ENCODE results near the gene RYR1.
A peak's percentile ranks its signal among the peaks of the same experiment; 100 is the strongest.

The RYR1 gene

DNA sequence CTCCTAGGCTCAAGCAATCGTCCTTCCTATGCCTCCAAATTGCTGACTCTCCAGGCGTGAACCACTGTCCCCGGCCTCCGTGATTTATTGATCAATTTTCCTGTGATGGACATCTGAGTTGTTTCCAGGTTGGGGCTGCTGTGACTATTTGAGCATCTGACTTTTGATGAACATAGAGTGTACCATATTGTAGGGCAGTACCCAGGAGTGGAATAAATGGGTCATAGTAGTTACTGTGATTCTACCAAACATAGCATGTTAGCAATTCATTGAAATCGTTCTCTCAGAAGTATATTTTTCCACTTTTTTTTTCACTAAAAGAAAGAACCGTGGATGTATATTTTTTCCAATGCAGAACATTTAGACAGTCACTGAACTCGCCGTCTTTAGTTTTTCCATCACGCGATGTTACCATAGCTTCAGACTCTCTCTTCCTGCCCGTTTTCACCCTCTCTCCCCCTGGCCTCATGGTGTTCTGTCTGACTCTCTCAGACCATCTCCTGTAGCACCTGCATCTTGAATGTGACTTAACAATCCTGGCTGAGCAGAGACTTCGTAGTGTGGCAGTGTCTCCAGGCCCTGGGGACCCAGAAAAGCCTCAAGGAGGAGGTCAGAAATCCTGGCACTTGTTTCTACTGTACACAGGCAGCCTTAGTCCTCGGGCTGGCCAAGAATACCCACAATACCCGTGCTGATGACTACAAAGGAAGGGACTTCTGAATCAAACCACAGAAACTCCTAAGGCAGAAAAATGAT is 4.3 kb upstream of the RYR1 start:
- no peak for DNase-seq

DNA sequence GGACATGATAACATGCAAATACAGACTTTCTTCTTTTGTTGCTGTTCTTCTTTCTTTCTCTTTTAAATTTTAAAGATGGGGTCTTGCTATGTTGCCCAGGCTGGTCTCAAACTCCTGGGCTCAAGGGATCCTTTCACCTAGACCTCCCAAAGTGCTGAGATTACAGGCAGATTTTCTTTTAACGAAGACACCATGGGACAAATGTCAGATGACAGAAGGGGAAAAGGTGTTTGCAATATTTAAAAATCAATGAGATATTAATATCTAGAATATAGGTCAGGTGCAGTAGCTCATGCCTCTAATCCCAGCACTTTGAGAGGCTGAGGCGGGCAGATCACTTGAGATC is 3.7 kb upstream of the RYR1 start:
- no peak for DNase-seq

DNA sequence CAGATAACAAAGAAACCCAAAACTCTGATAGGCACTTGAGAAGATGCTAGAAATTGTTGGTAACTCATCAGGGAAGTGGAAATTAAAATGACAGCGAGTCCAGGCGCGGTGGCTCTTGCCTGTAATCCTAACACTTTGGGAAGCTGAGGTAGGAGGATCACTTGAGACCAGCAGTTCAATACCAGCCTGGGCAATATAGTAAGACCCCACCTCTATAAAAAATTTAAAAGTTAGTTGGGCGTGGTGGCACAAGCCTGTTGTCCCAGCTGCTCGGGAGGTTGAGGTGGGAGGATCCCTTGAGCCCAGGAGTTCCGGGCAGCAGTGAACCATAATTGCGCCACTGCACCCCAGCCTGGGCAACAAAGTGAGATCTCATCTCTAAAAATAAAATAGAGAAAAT is 2.6 kb upstream of the RYR1 start:
- no peak for DNase-seq

DNA sequence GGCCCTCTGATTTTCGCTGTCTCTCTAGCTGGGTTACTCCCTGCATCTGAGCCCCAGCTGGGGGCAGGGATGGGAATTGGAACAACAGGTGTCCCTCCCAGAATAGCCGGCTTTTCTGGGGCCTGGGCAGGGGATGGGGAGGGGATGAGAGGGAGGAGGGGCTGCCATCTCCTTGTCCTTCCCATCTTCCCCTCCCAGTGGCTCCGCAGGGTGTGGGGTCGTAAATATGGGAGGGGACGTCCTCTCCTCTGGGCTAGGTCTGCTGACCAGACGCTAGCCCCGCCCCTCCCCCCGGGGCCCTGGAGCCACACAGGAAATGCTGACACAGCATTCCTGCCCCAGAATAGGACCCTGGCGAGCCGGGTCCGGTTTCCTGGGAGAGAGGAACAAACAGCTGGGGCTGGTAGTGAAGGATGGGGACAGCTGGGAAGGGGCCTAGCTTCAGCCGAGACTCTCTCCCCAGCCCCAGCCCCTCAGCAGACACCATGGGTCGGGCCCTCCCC is 1.1 kb downstream of the RYR1 start:
- DNase-seq = peak; percentile 73

DNA sequence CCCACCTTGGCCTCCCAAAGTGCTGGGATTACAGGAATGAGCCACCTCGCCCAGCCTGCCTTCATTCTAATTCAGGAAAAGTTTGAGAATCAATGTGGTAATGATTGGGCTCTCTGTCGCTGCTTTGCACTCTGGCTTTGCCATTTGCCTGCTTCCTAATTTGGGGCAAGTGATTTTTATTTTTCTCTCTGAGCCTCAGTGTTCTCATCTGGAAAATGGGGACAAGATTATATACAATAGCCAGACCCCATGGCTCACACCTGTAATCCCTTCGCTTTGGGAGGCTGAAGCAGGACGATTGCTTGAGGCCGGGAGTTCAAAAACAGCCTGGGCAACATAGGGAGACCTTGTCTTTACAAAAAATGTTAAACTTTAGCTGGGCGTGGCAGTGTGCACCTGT is 3.8 kb downstream of the RYR1 start:
- DNase-seq = no peak

DNA sequence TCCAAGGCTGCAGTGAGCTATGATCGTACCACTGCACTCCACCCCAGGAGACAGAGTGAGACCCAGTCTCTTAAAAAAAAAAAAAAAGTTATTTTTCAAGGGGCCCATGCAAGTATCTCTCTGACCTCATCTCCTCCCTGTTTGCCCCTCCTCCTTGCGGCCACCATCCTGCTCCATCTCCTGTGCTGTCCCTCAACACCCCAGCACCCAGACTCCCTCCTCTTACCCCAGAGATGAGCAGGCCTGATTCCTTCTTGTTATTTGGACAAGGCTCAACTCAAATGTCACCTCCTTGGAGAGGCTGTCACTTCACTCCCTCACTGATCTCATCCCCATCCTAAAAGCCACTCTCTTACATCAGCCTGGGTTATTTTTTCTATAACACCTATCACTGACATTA is 4.4 kb downstream of the RYR1 start:
- DNase-seq = no peak

DNA sequence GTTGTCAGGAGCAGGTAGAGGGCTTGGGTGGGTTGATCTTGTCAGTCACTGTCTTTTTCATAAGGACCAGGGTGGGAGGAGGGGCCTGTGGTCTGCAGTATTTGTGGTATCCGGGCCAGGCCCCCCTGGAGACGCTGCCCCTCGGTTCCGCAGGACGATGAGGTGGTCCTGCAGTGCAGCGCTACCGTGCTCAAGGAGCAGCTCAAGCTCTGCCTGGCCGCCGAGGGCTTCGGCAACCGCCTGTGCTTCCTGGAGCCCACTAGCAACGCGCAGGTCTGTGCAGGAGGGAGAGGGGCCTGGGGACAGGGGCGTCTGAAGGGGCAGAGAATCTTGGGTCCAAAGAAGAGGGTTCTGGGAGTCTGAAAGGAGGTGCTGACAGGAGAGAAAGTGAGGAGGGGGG is 7.1 kb downstream of the RYR1 start:
- no peak for DNase-seq

DNA sequence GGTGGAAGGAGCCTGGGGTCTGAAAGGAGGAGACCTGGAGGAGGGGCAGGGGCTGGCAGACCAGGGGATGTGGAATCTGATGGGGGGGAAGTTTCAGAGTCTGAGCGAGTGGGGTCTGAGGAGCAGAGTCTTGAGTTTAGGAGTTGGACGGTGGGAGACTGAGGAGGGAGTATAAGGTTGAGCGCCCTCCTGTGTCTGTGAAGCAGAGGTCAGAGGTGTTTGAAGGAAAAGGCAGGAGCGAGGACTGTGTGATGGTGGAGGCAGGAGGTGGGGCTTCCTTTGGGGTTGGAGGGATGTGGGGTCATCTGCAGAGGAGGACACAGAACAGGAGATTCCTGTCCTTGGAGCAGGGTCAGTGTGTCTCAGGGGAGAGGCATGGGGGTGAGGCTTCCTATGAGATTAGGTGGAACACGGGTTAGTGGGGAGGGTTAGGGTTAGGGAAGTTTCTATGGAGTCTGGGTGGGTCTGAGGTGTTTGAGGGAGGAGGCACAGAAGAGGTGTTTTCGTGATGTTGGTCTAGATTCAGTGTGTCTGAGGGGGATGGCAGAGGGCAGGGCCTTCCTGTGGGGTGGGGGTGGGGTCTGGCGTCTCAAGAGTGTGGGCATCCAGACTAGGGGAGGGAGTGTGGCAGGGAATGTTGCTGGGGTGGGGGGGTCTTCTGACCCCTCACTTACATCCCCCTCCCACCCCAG is 8.3 kb downstream of the RYR1 start:
- no peak for DNase-seq

DNA sequence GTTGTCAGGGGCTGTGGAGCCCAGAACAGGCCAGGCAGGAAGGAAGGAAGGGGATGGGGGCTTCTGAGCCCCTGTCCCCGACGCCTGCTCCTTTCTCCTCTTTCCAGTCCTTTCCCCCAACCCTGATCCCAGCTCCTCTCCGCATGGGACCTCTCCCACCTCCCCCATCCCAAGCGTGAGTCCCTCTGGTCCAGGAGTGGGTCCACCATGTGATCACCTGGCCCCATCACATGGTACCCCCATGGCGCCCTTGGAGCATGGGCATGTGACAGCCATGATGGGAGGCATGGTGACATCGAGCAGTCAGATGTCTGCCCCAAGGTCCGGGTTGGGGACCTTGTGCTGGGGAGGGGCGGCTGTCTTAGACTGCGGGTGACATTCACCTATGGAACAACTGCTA is 9.2 kb downstream of the RYR1 start:
- no peak for DNase-seq

DNA sequence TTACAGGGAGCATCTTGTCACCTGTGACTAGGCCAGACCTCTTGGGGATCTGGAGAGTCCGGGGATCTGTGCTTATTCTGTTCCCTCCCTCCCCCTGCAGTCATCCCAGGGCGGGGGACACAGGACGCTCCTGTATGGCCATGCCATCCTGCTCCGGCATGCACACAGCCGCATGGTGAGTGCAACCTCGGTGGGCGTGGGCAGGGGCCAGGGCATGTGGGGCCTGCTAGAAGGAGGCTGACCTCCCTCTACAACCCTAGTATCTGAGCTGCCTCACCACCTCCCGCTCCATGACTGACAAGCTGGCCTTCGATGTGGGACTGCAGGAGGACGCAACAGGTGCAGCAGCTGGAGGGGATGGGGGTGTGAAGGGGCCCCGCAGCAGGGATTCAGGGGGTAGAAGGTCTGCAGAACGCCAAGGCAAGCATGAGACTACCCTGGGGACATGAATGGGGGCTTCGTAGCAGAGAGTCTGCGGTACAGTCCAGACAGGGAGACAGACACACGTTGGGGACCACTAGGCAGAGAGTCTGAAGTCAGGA is 10.0 kb downstream of the RYR1 start:
- DNase-seq = no peak

DNA sequence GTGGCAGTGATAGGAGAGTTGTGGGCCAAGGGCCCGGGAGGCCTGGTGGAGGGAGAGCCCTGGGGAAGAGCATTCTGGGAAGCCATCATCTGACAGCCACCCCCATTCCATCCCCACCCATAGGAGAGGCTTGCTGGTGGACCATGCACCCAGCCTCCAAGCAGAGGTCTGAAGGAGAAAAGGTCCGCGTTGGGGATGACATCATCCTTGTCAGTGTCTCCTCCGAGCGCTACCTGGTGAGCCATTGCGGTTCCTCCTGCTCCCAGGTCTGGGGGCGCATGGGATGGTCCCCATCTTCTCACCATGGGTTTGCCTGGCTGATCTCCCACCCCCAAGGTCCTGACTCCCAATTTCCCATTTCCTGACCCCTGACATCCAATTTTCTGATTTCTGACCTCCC is 10.5 kb downstream of the RYR1 start:
- DNase-seq = no peak

DNA sequence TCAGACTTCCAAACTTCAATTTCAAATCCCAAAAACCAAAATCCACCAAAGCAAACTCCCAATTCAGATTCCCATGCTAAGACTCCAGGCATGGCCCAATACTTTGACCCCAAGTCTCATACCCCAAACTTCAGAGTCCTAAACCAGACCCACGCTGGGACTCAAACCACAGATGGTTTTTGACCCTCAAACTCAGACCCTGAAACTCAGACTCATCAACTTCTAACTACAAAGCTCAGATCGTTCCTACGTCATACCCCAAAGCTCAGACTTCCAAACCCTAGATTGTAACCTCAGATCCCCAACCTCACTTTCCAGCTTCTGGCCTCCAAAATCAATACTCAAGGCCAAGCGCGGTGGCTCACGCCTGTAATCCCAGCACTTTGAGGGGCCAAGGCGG is 11.9 kb downstream of the RYR1 start:
- DNase-seq = no peak

DNA sequence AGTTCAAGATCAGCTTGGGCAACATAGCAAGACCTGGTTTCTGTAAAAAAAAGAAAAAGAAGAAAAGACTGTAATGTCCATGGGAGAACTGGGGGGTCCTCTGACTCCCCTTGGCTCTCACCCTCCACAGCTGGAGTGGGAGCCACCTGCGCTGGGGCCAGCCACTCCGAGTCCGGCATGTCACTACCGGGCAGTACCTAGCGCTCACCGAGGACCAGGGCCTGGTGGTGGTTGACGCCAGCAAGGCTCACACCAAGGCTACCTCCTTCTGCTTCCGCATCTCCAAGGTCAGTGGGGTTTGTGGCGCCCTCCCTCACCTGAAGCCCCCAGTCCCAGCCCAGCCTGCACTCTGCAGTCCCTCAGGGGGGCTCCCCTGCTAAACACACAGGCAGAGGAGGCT is 14.7 kb downstream of the RYR1 start:
- DNase-seq = no peak

DNA sequence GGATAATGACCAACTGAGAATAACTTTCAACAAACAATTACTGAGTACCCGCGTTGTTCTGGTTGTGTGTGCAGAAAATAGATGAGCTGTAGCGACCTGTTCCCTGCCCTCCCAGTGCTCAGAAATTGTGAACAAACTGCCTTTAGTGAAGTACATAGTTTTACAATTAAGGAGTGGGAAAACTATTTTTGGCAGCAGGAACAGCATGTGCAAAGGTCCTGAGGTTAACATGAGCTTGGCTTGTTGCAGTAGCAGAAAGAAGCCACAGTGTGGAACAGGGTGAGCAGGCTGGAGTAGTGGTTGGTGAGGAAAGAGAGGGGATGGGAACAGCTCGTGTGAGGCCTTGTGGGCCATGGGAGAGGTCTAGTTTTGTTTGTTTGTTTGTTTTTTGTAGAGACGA is 16.0 kb downstream of the RYR1 start:
- no peak for DNase-seq

DNA sequence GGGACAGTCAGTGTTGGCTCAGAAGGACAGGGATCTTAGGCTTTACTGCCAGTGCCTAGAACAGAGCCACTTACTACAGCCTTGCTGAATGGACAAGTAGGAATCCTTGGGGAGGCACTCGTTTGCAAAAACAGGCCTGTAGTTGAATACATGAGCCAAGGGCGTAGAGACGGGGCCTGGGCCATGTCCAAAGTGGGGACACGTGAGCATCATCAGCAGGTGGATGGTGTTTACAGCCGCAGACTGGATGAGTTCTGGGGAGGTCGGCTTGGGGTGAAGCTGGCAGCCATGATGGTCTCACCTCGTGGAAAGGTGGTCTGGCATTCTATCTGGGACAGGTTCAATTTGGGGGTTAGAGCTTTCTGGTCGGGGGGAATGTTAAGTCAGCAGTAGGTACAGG is 17.5 kb downstream of the RYR1 start:
- DNase-seq = no peak

DNA sequence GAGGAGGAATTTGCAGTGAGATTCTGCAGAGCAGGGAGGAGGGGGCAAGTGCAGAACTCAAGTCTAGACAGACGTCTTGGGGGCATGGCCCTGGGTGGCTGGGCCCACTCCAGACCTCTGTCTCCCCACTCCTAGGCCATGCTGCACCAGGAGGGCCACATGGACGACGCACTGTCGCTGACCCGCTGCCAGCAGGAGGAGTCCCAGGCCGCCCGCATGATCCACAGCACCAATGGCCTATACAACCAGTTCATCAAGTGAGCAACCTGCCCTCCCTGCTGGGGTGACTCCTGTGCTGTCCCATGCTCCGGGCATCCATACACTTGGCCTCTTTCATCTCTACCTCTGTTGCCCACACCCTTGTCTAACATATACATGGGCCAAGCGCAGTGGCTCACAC is 18.1 kb downstream of the RYR1 start:
- DNase-seq = no peak

DNA sequence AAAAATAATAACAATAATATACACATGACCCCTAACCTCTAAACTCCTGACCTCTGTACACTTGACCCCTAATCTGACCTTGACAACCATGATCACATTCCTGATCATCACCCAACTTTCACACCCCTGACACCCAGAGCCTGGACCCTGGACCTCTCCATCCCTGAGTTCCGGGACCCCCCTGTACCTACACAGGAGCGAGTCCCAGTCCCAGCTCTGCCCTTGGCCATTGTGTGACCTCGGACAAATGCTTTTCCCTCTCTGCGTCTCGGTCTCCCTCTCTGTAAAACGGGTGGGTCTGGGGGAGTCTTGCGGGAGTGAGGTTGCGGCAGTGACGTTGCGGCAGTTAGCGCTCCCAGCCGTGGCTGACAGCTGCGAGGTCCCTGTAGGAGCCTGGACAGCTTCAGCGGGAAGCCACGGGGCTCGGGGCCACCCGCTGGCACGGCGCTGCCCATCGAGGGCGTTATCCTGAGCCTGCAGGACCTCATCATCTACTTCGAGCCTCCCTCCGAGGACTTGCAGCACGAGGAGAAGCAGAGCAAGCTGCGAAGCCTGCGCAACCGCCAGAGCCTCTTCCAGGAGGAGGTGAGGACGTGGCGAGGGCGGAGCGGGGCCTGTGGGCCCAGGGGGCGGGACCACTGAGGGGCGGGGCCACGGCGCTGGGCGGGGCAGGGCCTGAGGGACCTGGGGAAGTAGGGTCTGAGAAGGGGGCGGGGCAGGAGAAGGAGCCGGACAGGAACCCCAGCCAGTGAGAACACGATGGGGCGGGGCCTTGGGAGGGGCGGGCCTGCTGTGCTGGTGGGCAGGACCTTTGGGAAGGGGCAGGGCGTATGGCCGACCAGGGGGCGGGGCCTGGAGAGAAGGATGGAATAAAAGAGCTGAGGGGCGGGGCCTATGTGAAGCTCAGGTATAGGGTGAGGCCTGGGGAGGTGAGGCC is 19.2 kb downstream of the RYR1 start:
- no peak for DNase-seq

DNA sequence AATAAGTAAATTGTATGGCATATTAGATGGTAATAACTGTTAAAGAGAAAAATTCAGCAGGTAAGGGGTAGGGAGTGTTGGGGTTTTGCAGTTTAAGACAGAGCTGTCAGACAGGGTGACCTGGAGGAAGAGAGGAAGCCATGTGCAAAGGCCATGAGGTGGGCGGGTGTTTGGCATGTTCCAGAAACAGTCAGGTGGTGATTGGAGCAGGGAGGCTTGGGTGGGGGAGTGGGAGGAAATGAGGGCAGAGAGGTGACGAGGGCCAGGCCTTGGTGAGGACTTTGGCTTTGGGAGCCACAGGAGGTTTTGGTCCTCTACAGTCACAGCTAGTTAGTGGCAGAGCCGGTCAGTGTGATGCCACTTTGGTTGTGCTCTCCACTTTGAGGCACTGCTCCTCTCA is 20.1 kb downstream of the RYR1 start:
- no peak for DNase-seq

DNA sequence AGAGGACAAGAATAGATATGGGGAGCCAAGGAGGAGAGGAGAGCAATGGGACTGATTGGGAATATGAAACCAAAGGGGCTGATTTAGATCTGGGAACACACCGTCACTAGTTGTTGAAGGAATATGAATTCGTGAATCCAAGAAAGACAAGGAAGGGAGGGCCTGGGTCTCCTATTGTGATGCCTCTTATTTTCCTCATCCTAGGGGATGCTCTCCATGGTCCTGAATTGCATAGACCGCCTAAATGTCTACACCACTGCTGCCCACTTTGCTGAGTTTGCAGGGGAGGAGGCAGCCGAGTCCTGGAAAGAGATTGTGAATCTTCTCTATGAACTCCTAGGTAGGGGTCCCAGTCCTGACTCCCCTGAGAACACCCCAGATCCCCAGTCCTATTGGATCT is 21.5 kb downstream of the RYR1 start:
- DNase-seq = no peak

DNA sequence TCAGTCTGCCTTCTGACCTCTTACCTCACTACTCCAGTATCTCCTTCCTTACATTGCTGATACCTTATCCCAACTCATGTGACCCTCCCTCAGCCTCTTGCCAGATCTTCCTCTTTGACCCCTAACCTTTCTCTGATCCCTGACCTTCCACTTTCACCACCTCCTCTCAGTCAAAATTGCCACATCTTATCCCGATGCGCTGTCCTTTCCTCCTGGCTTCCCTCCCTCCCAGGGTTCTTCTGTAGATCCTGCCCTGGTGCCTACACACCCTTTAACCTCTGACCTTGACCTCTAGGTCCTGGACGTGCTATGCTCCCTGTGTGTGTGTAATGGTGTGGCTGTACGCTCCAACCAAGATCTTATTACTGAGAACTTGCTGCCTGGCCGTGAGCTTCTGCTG is 23.7 kb downstream of the RYR1 start:
- no peak for DNase-seq

DNA sequence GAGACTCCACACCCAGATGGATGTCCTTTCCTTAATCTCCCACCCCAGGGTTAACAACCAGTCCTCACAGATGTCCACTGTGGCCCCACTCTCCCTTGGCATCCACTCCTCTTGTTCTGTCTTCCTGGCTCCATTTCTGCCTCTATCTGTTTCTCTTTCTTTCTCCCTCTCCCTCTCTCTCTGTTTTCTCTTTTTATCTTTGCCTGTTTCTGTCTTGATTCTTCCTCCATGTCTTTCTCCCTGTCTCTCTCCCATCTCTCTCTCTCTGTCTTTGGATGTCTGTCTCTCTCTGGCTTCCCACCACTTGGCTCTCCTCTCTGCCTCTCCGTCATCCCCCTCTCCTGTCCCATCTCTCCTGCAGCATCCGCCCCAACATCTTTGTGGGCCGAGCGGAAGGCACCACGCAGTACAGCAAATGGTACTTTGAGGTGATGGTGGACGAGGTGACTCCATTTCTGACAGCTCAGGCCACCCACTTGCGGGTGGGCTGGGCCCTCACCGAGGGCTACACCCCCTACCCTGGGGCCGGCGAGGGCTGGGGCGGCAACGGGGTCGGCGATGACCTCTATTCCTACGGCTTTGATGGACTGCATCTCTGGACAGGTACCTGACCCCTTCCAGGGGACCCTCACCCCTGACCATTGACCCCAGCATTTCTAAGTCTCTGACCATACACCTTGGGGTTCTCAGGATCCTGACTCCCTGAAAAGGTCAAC is 24.4 kb downstream of the RYR1 start:
- DNase-seq = no peak

DNA sequence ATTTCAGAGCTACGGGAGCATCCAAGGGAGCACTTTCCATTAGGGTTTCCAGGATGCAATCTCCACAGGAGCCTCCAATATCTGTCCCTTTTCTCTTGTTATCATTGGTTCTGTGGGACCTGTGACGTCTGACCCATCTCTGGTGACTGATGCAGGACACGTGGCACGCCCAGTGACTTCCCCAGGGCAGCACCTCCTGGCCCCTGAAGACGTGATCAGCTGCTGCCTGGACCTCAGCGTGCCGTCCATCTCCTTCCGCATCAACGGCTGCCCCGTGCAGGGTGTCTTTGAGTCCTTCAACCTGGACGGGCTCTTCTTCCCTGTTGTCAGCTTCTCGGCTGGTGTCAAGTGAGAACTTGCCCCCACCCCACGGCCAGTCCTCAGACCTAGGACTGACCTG is 25.5 kb downstream of the RYR1 start:
- DNase-seq = no peak

DNA sequence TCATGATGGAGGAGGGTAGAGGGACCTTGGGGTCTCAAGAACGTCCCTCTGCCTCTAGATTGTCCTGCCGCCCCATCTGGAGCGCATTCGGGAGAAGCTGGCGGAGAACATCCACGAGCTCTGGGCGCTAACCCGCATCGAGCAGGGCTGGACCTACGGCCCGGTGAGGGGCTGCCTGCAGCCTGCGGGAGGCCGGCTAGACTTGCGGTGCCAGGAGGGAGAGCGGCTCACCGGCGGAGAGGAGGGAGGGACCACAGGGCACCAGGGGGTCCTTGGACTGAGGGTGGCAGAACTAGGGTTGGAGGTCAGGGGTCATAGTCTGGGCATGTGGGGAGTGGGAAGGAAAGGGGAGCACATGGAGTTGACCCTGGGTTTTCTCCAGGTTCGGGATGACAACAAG is 29.9 kb downstream of the RYR1 start:
- DNase-seq = no peak

All from retina (tissue), 1 donor.